Measurements from ENCODE around the gene ABR.
"Not testable (repeated sequence)": the region's sequence is repeated elsewhere in the genome, so short reads cannot be mapped to it uniquely, and the experiment has no call there.

Gene ABR

DNA sequence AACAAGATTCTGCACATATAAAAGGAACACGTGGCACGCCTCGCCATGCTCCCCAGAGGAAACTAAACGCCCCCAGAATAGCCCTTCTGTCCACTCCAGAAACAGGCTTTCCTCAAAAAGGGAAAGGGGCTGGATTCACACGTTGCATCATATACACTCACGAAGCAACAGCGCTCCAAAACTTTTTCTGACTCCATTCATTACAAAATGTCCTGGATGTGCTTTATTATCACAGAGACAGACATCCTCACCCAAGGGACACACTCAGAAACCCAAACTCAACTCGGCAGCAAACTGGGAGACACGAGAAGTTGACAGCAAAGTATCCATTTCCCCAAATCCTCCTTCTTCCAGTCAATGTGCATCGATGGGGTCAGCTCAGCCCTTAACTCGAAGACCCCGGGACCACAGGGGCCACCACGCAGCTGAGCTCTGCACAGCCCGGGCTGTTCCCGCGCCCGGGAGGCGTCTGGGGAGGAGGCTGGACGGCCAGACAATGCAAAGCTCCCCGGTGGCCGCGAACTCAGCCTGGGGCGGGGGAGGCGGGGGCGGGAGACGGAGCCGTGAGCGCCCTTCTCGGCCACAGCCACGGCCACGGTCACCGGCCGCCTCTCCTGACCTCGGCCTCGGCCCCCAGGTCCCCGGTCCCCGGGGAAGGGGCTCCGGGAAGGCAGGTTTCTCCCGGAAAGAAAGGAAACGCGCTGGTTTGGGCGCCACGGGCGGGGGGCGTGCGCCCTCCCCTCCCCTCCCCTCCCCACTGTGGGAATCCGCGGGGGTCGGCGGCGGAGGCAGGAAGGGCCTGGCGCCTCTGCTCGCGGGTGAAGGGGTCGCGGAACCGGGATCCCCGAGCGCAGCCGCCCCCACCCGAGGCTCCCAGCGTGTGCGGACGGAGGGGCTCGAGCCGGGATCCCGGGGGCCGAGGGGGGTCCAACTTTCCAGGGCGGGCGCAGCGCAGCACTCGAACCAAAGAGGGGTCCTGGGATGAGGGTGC, 201.4 kb downstream of the ABR start:
- DNase-seq = peak in 1 of 4 experiments; percentile 10

DNA sequence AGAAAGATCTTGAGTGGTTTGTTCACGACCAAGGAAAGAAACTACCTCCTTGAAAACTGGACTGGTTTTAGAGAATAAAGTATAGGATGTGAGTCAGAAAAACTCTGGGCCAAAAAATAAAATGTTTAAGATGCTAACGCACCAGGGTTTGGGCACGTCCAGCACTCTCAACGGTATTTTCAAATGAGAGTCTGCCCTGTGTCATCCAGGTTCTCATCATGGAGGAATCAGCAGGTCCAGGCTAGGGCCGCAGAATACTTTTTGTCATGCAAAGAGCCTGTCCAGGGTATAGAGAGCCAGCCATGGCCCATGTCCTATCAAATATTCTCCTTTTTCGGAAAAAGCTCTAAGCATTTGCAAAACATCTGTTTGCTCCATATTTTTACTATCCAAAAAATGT, 202.6 kb downstream of the ABR start:
- DNase-seq = no peak

DNA sequence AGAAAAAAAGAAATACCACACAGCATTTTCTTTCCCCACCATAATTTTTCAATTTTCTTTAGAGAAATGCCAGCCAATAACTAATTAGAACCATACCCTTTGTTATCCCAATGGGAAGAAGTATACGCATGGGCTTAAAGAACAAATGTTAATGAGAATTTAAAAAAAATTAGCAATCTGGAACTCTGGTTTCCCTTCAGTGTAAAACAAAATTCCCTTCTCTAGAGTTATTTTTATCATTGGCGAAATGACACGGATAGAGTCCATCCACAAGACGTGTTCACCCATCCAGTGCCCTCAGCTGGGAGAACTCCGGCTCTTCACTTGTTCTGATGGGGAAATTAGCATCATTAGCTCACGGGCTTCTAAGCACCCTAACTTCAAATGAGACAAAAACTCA, 203.5 kb downstream of the ABR start:
- DNase-seq = no peak

DNA sequence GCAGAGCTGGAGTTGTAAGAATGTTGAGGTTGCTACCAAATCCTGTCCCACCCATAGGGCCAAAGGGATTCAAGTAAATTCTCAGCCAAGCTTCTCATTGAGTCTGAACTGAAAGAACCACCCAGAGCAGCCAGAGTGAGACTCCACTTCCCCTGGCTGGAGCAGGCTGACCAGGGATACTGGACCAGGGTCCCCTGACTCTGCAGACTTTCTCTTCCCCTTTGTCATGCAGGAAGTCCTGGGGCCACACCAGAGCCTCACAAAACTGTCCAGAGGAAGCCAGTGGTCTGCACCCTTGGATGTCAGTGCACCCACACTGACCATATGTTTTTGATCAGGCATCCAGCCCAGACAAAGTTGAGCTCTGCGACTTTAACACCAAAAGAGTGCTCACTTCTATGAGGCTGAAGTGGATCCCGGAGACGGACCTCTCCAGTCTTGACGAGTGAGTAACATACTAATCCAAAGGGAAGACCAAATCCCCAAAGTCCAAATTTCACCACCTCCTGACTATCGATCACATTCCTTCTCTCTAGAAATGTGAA, 204.3 kb downstream of the ABR start:
- DNase-seq = no peak

DNA sequence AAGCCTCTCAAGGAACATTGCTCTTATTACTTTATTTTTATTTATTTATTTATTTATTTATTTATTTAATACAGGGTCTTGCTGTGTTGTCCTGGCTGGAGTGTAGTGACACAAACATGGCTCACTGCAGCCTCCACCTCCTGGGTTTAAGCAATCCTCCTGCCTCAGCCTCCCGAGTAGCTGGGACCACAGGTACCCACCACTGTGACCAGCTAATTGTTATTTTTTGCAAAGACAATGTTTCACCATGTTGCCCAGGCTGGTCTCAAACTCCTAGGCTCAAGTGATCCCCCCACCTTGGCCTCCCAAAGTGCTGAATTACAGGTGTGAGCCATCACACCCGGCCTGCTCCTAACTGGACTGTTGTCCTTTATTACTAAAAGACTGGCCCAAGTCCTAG, 205.0 kb downstream of the ABR start:
- DNase-seq = not testable (repeated sequence)

DNA sequence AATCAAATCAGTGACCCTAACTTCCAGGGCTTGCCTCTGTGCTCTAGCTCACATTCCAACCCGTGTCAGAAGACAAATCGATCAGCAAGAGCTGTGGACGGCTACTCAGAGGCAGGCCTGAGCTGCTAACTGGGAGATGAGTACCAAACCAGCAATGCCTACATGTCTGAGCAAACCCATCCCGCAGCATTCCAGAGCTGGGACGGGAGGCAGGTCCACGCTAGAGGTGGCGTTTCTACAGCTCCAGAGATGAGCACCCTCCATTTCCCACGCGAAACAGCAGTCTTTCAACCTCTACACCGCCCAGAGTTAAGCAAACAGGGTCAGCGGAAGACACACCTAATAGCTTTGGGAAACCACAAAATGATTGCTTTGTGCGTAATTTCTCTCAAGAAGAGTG, 206.7 kb downstream of the ABR start:
- DNase-seq = no peak

DNA sequence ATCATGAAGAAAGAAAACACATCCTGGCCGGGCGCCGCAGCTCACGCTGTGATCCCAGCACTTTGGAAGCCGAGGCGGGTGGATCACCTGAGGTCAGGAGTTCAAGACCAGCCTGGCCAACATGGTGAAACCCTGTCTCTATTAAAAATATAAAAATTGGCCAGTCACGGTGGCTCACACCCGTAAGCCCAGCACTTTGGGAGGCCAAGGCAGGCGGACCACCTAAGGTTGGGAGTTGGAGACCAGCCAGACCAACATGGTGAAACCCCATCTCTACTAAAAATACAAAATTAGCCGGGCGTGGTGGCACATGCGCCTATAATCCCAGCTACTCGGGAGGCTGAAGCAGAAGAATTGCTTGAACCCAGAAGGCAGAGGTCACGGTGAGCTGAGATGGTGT, 207.9 kb downstream of the ABR start:
- not testable (repeated sequence) for DNase-seq

DNA sequence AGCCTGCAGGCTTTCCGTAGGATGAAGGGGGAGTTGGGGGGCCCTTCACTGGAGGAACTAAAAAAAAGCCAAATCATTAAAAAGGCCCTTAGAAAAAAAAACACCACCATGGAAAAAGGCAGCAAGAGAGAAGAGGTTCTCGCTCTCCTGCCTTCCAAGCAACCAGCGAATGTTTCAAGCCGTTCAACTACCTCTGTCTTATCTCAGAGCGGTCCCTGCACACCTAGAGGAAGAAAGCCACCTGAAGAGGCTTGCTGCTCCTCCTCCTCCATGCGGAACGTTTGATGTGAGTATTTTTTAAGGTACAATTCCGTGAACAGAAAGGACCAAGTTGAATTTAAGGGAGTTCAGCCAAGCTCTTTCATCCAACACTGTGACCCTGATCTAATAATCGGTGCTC, 209.4 kb downstream of the ABR start:
- no peak for DNase-seq

DNA sequence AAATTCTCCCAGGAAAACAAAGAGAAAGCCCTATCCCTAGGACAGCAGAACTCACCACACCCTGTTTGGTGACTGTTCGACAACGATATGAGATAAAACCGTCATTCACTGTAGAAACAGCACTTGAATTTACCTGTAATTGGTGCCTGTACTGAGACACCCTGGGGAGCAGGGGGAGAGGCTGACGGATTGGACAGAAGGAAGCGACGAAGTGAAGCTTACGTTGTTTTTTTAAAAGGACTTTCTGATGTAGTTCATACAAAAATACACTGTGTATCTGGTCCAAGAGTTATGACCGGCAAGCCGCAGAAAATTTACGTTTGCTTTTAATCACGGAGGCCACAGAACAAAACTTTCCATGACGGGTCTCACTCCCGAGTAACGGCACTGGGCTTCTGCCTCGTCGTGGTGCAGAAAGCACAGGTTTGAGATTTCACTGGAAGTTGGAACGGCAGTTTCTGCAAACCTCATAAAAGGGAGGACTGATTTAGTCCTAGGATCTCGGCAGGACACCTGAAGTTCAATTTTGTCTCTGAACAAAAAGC, 209.9 kb downstream of the ABR start:
- no peak for DNase-seq

DNA sequence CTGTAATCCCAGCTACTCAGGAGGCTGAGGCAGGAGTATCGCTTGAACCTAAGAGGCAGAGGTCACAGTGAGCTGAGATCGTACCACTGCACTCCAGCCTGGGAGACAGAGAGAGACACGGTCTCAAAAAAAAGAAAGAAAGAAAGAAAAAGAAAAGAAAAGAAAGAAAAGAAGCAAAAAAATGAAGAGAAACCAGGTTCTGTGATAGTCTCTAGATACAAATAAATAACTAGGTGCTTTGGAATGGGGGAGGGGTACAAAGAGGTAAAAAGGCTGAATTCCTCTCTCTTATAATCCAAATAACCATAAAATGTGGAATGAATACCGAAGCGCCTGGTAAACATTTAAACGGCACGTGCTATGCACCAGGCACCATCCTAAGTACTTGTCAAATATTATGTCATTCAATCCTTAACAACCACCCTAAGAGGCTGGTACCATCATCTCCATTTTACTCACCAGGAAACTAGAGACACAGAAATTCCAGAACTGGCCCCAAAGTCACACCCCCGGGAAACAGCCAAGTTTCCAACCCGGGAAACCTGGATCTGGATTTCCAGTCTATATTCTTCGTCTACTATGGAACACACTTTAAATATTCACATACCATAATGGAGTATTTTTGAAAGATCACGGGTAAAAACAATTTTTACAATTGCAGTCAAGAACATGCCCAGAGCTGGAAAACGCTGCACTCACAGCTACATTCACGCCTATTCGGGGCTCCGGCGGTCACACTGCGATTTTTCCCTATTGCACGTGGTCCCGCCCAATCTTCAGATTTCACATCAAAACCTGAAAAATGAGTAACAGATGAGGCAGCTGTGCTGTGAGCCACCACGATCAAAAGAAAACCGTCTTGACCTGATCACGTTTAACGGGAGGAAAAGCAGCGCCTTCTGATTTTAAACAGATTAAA, 210.7 kb downstream of the ABR start:
- no peak for DNase-seq

DNA sequence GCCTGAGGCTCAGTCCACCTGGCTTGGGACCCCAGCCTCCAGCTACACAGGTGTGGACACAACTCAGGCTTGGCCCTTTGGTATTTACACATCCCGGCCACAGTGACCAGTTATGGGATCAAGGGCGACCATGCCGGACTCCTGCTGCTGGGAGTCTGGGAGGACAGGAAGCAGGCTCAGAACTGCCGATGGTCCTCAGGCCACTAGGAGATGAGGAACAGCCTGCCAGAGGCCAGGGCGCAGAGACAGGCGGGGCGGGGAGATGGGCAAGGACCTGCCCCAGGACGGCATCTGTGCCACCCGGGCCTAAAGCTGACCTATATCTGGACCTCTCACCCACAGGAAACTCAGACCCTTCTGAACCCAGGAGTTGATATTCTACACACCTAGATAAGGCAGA, 212.7 kb downstream of the ABR start:
- DNase-seq = no peak

DNA sequence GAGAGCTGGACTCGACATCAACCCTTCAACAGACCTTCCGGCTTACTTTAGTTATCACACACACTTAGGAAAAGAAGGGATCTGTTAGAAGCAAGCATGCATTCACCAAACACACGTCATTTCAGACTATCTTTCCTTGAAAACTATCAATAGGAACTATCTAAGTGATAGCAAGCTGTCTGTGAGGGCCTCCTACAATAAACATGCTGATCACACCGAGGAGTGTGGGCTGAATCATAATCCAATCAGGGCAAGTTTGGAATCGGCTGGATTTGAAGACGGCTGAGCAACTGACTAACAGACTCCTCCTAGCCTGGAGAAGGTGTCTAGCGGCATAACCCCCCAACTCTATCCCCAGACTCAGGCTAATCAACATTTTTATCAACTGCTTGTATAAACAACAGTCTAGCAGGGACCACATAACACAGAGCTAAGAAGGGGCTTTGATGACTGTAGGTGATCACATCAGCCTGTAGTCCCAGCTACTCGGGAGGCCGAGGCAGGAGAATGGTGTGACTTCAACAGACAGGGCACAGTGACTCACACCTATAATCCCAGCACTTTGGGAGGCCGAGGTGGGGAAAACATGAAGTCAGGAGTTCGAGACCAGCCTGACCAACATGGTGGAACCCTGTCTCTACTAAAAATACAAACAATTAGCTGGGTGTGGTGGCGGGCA, 214.3 kb downstream of the ABR start:
- DNase-seq = no peak

DNA sequence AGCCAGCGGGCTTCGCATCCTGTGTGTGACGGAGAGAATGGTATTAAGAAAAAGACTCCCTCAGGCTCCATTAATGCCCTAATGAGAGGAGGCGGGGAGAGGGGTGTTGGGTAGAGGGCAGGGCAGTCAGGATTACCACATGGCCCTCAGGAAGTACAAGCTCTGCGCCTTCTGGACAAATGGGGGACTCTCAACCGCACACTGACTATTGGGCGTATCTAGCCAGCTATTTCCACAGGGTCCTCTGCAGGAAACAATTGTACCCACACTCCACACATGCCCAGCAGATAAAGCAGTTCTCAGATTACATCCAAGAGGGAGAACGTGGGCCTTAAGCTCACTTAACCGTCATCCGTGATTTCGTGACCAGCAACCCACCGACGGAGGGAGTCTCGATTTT, 214.9 kb downstream of the ABR start:
- no peak for DNase-seq

DNA sequence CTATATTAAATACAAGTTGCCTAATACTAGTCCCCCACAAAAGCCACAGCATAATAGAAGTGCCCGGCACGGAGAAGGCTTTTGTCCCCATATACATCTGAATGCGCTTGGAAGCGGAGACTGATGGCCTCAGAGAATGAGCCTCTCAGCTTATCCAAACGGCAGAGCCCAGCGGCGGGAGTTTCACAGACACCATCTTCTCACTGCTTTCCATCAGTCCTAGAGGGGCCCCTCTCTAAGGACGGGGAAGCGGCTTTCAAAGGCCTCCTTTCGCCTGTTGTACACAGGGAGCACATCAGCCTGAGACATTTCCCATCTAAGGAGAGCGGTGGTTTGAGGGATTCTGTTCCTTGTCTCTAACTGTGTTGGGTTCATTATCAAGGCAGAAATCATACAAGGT, 217.1 kb downstream of the ABR start:
- no peak for DNase-seq

DNA sequence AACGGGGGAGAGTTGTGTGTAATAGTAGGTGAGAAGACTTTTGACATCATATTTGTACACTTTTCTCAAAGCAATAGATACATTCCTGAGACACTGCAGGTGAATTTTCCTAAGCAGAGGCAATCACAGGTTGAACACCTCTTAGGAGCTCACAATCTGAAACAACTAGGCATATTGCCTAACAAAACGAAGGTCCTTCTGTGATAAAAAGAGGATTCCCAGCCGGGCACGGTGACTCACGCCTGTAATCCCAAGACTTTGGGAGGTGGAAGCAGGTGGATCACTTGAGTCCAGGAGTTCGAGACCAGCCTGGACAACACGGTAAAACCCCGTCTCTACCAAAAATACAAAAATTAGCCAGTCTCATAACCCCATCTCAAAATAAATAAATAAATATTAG, 217.6 kb downstream of the ABR start:
- no peak for DNase-seq

DNA sequence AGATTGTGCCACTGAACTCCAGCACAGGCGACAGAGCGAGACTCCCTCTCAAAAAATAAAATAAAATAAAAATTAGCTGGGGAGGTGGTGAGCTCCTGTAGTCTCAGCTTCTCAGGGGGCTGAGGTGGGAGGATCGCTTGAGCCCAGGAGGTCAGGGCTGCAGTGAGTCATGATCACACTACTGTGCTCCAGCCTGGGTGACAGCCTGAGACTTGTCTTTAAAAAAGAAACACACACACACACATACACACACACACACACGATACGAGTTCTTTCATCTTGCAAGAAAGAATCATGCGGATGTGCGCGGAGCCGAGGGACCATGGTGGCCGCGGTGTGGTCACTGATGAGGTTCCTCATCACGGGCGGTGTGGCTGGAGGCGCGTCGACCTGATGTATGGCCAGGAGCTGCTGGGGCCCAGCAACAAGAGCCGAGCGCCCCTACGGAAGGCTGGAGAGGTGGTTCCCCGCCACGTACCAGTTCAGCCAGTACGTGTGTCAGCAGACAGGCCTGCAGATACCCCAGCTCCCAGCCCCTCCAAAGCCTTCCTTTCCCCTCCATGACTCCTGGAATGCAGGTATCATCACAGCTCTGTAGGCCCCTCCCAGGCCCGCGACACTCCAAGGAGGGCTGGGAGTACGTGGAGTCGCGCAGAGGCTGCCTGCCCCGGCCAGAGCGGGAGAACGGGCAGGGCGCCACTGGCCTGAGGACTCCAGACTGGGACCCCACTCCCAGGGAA, 220.9 kb downstream of the ABR start:
- DNase-seq = no peak

DNA sequence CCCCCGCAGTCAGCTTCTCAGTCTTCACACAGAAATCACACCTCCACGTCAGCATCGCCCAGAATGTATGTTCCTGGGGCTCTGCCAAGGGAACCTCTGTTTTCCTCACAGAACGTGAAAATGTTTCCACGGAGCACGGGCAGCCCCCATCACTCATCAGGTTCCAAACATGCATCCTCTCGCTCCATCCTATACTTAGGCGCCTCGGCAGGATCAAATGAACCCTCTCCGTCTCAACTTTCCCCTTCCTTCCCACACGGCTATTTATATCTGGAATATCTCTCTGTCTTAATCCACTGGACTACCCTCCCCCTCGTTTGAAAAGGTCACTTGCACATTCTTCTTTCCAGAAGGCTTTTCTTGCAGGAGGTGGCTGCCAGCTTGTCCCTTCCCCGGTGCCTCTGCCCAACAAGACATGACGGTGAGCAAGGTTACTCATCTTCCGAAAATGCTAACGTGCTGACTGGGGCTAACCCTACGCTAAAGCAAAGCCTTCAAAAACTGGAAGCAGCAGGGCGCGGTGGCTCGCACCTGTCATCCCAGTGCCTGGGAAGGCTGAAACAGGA, 221.8 kb downstream of the ABR start:
- DNase-seq = no peak

DNA sequence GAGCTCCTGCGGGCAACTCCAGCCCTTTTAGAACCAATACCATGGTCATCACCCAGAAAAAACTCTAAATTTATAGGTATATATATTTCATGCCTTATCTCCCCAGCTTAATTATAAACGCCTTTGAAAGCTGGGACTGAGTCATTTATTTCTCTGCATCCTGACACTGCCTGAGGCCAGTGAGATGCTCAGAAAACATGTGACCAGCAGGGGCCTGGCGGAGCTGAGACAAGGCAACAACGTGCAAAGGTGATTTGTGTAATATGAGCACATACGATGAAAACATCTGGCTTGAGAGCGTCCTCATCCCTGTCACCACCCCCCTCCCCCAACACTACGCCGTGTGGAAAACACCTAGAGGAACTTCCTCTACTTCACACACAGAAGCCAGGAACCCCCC, 222.9 kb downstream of the ABR start:
- DNase-seq = no peak

DNA sequence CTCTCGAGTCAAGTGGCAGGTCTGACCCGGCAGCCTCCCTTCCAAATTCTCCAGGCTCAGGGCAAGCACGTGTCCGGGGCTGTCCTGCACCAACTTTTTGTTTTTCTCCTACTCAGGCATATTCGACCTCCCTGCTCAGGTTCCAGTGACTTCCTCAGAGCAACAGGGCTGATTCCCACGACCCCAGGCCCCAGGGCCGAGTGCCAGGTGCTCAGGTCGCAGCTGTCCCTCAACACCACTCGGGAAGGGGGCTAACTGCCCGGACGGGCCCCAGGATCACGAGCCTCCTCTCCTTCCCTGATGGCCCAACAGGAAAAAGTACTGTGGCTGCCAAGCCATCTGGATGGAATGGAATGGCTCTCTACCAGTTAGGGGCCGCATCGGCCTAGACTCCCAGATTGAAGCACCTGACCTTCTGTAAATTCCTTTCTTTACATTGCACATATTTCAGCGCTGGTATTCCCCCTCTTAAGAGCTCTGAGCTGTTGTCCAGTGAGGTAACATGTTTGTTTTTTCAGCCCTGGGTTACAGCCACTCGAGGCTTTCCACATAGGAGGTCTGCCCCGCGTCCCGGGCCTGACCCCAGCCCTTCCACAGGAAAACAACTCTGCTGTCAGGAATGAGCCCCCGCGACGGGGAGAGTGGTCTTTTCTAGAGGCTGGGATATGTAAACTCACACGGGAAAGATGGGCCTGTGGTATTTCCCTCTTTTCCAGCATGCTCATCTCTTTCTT, 225.2 kb downstream of the ABR start:
- no peak for DNase-seq

DNA sequence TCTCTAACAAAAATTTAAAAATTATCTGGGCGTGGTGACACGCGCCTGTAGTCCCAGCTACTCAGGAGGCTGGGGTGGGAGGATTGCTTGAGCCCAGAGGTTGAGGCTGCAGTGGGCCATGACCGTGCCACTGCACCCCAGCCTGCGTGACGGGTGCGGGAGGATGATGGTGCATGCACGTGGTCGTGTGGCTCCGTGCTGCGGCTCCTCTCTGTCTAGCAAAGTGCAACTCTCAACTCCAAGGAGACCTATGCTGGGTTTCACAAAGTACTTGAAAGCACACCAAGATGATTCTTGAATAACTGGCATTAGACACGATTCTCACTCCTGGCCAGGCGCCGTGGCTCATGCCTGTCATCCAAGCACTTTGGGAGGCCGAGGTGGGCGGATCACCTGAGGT, 226.0 kb downstream of the ABR start:
- no peak for DNase-seq

Data from activated naive CD4-positive, alpha-beta T cell (primary cell).